GM19240 (cell line): ENCODE results near the gene CATSPERZ.
"Not testable (repeated sequence)": the region's sequence is repeated elsewhere in the genome, so short reads cannot be mapped to it uniquely, and the experiment has no call there.

Experiments used
- DNase-seq: peaks from one replicate; pipeline ENCODE4 v3.0.0; 2011; ENCODE audit warnings: low spot score; ENCODE audit not compliant: insufficient read length

CATSPERZ gene

DNA sequence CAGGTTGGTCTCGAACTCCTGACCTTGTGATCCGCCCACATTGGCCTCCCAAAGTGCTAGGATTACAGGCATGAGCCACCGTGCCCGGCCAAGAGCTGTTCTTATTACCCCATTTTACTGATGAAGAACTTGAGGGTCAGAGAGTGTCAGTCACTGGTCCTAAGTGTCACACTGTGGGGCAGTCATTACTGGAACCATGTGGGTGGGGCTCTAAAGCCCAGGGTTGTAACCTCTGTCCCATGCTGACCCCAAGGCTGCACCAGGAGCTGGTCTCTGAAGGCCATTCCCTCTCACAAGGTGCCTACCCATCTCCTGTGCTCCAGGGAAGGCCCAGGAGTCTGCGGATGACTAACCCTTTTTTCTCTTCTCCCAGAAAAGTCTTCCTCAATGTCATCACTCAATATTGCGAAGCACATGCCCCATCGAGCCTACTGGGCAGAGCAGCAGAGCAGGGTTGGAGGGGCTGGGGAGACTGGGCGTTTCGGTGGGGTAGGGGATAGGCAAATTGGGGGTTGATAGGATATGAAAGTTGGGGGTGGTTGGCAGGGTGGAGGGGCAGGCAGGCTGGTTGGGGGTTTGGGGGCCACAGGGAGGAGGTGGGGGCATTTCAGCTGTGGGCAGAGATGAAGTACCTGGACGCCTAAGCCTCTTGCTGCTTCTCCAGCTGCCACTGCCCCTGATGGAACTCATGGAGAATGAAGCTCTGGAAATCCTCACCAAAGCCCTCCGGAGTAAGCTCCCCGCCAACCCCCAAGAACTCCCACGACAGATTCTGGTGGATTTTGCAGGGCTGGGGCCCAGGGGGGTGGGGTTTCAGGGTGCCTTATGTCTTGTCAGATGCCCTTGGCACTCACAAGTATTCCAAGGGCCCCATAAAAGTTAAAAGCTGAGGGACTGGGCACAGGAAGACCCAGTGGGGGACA lies 3.2 kb downstream of the CATSPERZ start:
- no peak for DNase-seq

DNA sequence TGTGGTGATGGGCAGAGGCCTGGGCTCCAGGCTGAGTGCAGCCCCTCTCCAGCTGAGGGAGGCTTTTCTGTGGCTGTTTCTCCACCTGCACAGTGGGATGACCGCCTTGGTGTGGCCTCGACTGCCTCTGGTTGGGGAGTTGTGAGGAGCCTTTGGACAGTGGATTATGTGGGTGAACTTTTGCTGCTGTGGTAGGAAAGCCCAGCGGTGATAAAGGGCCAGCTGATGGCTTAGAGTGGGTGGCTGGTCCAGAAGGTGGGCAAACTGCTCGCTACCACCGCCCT lies 3.8 kb downstream of the CATSPERZ start:
- no peak for DNase-seq

DNA sequence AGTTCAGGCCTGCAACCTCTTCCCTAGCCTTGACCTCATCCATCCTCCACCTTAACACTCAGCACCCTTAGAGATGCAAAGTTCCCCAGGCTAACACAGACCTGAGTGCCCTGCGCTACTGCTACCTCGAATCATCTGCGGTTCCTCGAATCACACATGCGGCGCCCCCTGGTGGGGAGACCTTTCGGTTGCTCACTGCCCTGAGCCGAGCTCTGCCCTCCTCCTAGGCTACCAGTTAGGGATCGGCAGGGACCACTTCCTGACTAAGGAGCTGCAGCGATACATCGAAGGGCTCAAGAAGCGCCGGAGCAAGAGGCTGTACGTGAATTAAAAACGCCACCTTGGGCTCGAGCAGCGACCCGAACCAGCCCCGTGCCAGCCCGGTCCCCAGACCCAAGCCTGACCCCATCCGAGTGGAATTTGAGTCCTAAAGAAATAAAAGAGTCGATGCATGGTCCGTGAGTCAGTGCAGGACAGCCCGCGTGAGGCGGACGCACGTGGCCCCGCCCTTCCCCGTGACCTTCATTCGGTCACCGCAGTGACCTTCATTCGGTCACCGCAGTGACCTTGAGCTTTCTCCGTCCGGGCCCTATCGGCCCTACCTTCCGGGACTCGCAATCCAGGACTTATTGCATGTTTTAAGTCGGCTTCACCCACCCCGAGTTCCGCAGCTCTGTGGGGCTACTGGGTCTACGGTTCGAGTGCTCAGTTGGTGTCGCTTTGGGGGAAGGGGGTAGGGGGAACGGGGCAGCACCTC lies 4.3 kb downstream of the CATSPERZ start:
- DNase-seq = peak; percentile 93

DNA sequence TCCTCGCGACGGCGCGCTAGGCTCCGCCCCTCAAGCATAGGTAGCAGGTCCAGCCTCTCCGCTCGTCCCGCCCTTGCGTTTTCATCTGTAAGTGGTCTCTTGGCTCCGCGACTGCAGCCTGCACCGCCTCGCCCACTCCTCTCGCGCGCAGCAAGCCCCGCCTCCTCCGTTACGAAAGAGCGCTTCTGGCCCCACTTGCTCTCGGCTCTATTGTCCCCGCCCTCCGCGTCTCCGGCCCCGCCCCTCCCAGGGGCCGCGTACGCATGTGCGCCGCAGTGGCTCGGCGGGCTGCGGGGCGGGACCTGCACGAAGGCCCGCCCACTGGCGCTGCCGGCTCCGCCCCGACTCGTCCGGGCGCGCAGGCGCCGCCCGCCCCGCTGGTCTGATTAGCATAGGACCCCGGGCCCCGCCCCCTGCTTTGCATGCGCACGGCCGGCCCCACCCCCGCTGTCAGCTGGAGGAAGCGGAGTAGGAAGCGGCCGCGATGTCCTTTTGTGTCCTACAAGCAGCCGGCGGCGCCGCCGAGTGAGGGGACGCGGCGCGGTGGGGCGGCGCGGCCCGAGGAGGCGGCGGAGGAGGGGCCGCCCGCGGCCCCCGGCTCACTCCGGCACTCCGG lies 5.0 kb downstream of the CATSPERZ start, which contains the start of gene ESRRA:
Gene ESRRA (plus strand): TSS at position 450 of the 616 bp plus-strand sequence. CDS start 1,656 bp downstream, outside the sequence.
- DNase-seq = peak; percentile 95

DNA sequence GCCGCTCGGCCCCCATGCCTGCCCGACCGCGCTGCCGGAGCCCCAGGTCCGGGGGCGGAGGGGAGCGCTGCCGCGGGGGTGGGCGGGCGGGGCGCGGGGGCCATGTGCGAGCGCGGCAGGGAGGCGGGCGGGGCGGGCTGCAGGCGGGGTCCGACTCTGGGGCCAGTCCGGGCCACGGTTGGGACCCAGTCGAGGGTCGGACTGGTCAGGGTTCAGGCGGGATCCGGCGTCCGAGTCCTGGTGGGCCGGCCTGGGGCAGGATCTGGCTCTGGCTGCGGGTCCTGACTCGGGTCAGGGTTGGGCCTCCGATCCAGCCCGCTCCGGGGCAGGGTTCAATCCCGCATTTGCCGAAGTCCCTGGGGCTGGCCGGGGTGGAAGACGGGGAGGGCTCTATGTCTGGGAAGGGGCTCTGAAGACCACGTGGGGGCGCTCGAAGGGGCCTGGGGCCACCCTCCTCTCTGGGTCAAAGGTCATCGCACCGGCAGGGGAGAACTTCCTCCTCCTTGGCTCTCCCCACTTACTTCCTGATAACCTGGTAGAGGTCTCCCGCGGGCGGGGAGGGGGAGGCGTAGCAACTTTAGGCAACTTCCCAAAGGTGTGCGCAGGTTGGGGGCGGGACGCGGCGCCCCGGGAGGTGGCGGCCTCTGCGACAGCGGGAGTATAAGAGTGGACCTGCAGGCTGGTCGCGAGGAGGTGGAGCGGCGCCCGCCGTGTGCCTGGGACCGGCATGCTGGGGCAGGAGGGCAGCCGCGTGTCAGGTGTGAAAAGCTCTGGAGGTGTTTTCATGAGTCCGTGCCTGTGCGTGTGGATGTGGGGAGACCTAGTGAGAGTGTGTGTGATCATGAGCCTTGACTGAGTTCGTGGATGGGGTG lies 5.8 kb downstream of the CATSPERZ start:
- DNase-seq = no peak

DNA sequence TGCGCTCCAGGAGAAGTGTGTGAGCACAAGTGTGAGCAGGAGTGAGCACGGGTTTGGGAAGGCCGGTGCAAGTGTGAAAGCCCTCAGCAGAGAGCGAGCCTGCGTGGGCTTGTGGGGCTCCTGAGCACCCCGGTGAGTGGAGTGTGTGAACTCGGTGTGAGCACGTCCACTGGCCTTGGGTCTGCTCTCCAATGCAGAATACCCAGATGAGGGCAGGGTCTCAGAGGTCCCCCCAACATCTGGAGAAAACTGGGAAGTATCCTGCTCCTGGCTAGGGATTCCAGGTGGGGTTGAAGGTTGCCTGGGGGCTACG lies 6.4 kb downstream of the CATSPERZ start:
- no peak for DNase-seq

DNA sequence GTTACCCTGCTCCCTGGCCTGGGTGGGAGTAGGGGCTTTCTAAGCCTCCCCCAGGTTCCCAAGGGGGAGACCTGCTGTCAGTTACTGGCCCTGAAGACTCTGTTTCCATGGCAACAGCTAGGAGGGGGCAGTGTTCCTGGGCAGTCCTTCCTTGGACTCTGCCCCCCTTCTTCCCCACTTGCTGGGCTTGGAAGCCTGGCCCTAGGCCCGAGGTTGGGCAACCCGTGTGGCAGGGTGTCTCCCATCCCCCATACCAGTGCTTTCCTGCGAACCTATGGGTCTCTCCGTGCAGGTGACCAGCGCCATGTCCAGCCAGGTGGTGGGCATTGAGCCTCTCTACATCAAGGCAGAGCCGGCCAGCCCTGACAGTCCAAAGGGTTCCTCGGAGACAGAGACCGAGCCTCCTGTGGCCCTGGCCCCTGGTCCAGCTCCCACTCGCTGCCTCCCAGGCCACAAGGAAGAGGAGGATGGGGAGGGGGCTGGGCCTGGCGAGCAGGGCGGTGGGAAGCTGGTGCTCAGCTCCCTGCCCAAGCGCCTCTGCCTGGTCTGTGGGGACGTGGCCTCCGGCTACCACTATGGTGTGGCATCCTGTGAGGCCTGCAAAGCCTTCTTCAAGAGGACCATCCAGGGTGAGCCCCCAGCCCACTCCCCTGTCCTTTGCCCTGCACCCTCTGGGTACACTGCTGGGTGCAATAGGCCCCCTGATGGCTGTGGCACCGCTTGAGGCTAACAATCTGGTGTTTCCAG lies 6.9 kb downstream of the CATSPERZ start:
- no peak for DNase-seq

DNA sequence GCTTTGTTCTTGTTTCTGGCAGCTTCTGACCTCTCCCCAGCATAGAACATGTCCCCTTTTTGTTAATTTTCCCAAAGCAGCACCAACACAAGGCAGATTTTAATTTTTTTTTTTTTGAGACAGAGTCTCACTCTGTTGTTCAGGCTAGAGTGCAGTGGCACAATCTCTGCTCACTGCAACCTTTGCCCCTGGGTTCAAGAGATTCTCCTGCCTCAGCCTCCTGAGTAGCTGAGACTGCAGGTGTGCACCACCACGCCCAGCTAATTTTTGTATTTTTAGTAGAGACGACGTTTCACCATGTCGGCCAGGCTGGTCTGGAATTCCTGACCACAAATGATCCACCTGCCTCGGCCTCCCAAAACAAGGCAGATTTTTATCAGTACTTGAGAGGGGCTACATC lies 7.6 kb downstream of the CATSPERZ start:
- DNase-seq = not testable (repeated sequence)

DNA sequence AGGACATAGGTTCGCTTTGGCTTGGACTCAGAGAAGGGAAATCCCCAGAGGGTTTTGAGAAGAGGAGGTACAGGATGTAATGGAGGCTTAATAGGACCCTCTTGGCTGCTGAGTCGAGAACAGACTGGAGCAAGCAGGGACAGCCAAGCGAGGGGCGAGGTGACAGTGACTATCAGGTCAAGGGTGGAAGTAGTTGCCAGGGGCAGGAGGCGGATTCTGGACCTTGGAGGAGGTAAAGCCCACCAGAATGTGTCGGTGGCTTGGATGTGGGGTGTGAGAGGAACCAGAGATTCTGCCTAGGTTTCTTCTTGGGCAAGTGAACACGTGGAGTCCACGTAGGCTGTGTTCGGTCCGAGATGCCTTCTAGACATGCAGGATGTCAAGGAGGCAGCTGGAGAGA lies 12.8 kb downstream of the CATSPERZ start:
- DNase-seq = no peak

DNA sequence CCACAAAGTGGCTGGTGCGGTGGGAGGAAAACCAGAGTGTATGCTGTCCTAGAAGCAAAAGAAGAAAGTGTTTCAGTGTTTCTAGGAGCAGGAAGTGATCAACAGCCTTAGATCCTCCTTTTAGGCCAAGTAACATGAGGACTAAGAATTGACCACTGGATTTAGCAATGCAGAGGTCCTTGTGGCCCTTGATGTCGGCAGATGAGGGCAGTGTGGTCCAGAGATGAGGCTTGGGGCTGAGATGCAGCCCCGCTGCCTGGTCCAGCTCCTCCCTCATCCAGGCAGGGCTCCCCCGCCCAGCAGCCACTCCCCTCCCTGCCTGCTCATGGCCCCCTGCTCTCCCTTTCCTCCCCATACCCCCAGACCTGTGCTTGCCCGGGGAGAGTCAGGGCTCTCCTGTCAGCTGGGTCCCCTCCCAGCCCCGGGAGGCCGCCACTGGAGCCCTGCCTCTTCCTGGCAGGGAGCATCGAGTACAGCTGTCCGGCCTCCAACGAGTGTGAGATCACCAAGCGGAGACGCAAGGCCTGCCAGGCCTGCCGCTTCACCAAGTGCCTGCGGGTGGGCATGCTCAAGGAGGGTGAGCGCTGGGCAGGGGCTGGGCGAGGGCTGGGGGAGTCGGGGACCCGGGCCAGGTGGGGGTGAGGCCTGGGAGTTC lies 13.5 kb downstream of the CATSPERZ start:
- DNase-seq = no peak

DNA sequence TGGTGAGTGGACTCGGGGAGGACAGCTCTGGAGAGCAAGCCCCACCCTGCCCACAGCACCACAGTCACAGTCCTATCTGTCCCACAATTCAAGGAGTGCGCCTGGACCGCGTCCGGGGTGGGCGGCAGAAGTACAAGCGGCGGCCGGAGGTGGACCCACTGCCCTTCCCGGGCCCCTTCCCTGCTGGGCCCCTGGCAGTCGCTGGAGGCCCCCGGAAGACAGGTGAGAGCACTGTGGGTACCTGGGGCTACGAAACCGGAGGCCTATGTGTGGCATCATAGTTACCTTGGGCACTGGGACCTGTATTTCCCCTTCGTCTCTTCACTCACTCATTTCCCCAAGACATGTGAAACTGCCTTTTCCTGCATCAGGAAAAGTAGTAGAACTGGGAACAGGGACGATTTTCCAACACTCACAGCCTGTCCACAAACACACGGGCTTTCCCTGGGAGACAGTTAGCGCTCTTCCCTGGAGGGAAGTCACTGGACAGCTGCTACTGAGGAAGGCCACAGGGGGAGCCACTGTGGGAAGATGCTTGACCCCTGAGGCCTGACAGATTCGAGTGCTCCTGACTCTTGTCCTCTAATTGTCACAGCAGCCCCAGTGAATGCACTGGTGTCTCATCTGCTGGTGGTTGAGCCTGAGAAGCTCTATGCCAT lies 14.1 kb downstream of the CATSPERZ start:
- no peak for DNase-seq

DNA sequence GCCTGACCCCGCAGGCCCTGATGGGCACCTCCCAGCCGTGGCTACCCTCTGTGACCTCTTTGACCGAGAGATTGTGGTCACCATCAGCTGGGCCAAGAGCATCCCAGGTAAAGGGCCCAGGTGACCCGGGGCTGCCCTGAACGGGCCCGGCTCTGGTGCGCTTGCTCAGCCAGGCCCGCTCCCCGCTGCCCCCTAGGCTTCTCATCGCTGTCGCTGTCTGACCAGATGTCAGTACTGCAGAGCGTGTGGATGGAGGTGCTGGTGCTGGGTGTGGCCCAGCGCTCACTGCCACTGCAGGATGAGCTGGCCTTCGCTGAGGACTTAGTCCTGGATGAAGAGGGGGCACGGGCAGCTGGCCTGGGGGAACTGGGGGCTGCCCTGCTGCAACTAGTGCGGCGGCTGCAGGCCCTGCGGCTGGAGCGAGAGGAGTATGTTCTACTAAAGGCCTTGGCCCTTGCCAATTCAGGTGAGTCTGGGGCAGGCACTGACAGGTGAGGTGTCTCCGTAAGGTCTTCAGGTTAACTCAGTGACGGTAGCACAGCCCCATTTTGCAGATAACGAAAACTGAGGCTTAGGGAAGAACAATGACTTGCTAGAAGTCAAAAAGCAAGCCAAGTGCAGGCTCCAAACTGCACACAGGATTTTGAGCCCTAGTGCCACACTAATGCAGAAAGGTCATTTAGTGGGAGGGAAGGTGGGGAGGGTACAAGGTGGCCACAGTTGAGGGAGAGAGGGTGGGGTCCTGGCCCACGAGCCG lies 14.8 kb downstream of the CATSPERZ start:
- DNase-seq = no peak

DNA sequence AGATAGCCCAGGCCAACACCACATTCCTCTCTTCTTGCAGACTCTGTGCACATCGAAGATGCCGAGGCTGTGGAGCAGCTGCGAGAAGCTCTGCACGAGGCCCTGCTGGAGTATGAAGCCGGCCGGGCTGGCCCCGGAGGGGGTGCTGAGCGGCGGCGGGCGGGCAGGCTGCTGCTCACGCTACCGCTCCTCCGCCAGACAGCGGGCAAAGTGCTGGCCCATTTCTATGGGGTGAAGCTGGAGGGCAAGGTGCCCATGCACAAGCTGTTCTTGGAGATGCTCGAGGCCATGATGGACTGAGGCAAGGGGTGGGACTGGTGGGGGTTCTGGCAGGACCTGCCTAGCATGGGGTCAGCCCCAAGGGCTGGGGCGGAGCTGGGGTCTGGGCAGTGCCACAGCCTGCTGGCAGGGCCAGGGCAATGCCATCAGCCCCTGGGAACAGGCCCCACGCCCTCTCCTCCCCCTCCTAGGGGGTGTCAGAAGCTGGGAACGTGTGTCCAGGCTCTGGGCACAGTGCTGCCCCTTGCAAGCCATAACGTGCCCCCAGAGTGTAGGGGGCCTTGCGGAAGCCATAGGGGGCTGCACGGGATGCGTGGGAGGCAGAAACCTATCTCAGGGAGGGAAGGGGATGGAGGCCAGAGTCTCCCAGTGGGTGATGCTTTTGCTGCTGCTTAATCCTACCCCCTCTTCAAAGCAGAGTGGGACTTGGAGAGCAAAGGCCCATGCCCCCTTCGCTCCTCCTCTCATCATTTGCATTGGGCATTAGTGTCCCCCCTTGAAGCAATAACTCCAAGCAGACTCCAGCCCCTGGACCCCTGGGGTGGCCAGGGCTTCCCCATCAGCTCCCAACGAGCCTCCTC lies 15.7 kb downstream of the CATSPERZ start:
- DNase-seq = not testable (repeated sequence)

DNA sequence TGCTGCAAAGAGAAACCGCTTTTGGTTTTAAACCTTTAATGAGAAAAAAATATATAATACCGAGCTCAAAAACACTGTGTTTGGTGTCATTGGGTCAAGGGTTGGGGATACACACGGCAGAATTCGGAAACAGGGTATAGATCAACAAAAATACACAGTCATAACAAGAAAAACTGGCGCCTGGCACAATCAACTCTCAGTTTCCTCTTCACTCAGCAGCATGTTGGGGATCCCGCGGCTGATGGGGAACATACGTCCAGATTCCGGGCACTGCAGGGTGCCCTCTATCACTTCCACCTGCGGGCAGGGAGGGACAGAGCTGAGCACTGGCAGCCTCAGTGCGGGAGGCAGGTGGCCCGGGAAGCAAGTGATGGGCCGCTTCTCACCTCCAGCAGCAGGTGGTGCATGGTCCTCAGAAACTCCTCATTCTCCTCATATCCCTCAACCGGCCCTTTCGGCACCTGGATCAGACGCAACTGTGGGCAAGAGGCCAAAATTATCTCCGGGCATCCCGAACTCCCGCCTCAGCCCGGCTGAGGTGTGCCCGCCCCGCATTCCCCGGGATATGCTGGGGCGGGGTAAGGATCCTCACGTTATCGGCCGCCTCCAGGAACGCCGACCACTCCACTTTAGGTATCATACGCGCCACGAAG lies 16.6 kb downstream of the CATSPERZ start:
- no peak for DNase-seq

DNA sequence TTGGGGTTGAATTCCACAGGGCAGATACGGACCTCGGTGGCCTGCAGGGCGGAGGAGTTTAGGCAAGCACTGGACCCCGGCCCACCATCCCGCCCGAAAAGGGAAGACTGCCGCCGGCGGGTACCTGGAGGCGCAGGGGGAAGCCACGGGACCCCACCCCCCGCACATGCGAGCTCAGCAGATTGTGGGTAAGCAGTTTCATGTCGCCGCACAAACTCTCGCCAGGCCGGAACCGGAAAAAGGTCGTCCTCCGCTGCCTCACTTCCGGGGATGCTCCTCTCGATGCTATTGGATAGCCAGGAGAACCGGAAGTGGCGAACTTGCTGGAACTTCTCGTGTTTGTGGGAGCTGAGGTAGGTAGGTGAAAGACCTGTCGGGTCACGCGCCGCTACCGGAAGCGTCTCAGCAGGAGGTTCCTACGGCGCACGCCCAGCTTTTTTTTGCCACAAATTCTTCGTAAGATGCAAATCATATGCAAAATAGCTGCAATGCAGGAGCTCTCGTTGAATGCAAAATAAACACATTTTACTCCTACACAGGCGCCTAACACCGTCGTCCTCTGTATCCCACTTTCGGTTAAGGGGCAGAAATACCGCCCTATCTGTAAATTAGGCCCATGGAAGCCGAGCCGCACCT lies 17.3 kb downstream of the CATSPERZ start, which contains the start of gene TRMT112:
Gene TRMT112 (minus strand): TSS at position 235 of the 636 bp plus-strand sequence. CDS start 33 bp downstream, at position 202.
- peak; percentile 96 for DNase-seq

DNA sequence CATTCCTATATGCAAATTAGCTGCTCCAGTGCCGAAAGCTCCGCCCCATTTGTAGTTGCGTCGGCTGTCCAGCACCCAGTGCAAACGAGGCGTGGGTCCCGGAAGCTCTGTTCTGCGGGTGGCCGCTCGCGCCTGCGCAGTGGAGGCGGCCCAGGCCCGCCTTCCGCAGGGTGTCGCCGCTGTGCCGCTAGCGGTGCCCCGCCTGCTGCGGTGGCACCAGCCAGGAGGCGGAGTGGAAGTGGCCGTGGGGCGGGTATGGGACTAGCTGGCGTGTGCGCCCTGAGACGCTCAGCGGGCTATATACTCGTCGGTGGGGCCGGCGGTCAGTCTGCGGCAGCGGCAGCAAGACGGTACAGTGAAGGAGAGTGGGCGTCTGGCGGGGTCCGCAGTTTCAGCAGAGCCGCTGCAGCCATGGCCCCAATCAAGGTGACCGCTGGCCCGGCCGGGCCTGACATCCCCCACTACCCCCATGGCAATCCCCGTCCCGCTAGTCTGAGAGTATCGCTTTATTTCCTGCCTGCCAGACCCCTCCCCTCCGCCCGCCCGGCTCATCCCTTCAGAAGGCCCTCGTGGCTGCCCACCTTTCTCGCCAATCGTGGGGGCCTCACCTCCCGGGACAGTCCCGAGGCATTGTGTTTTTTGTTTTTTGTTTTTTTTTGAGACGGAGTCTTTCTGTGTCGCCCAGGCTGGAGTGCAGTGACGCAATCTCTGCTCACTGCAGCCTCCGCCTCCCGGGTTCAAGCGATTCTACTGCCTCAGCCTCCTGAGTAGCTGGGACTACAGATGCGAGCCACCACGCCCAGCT lies 18.0 kb downstream of the CATSPERZ start, which contains the start of gene PRDX5:
Gene PRDX5 (plus strand): TSS at position 161 of the 805 bp plus-strand sequence. CDS start 95 bp downstream, at position 256.
- peak; percentile 92 for DNase-seq
